Right lobe of liver (tissue), 6 donors: ENCODE results near the gene PCBD2. TPM values are rescaled to one million over a fixed set of nuclear protein-coding genes. Genes with fewer than 3 reads are reported as not detected.
A peak's percentile ranks its signal among the peaks of the same experiment; 100 is the strongest.

Source experiments
- ATAC-seq, 4 donors: fragments of 200-7000 bp; cut with Tn5 transposase; one replicate each; pipeline ENCODE4 v1.9.1; 2020; ENCODE audit warnings: mild to moderate bottlenecking in 4 of 4, moderate library complexity in 4 of 4
- DNase-seq, 3 donors: peaks; one replicate each; pipeline ENCODE4 v3.0.0-alpha.2; 2020
- H3K27ac ChIP-seq, 3 donors: fragments of 200-600 bp; one replicate each; pipeline ENCODE4 v1.8.0; 2022
- H3K27me3 ChIP-seq, 2 donors: fragments of 200-600 bp; one replicate each; pipeline ENCODE4 v1.8.0; 2022
- H3K36me3 ChIP-seq, 4 donors: fragments of 200-600 bp; sonication (generic) in 1 of 4; one replicate each; pipeline versions ENCODE4 v1.5.1 to v1.8.0; 2017 to 2022; ENCODE audit warnings: control low read depth in 1 of 4
- H3K4me1 ChIP-seq, 4 donors: fragments of 200-600 bp; sonication (generic) in 1 of 4; one replicate each; pipeline versions ENCODE4 v1.5.1 to v1.8.0; 2017 to 2022; ENCODE audit warnings: control low read depth in 1 of 4
- H3K4me3 ChIP-seq, 3 donors: fragments of 200-600 bp; one replicate each; pipeline ENCODE4 v1.8.0; 2022
- H3K9me3 ChIP-seq, 4 donors: fragments of 200-600 bp; sonication (generic) in 1 of 4; one replicate each; pipeline versions ENCODE4 v1.5.1 to v1.8.0; 2017 to 2022; ENCODE audit warnings: control low read depth in 1 of 4
- CTCF ChIP-seq, 4 donors: fragments of 200-600 bp in 3 of 4; fragments of 450-650 bp in 1 of 4; IDR thresholded peaks; one replicate each; pipeline versions ENCODE4 v1.5.1 to v1.8.0; 2016 to 2022; ENCODE audit warnings: antibody characterized with exemption in 4 of 4, mild to moderate bottlenecking in 2 of 4
- POLR2A ChIP-seq: fragments of 450-650 bp; IDR thresholded peaks from one replicate; pipeline ENCODE4 v1.6.1; 2017; ENCODE audit warnings: antibody characterized with exemption, mild to moderate bottlenecking
- WGBS: methylation state at CpG from one replicate; pipeline ENCODE4 v1.1.6; 2018; ENCODE audit warnings: low coverage, low lambda C conversion rate; ENCODE audit not compliant: insufficient coverage; ENCODE audit errors: missing lambda C conversion rate; 5-methylcytosine and 5-hydroxymethylcytosine counted together
- intact Hi-C, 2 donors: fragments of 100-400 bp; cut with DNase I; formaldehyde crosslinking; loops; one replicate each; pipeline versions ENCODE4 v1.11.2 to v1.14.1; 2022
- total RNA-seq, 6 experiments: library from RNA; depleted of rRNA in 2 of 6; stranded (reverse); fragments of >200 nt in 2 of 6; fragmentation: NEBNext Ultra II Directional in 3 of 6; extraction: Animal tissue kit (Norgen Biotek cat#: 25700) in 3 of 6; gene quantifications; one replicate each; pipeline versions ENCODE4 v1.1.0 to v1.2.4, GENCODE V29; 2016 to 2023
- donor health status: DM: no; HTN: yes; CAD: no.
- donor health status: DM: no; HTN: no; CAD: no.
- donor health status: DM: no; HTN: no; CAD: no.
- donor health status: DM: no; HTN: yes; CAD: no.
- donor health status: DM: no; HTN: yes; CAD: no.

Gene PCBD2
- total RNA-seq, 6 experiments from 2014 or later: 4.9 to 11.9 (median 10.8) TPM

DNA sequence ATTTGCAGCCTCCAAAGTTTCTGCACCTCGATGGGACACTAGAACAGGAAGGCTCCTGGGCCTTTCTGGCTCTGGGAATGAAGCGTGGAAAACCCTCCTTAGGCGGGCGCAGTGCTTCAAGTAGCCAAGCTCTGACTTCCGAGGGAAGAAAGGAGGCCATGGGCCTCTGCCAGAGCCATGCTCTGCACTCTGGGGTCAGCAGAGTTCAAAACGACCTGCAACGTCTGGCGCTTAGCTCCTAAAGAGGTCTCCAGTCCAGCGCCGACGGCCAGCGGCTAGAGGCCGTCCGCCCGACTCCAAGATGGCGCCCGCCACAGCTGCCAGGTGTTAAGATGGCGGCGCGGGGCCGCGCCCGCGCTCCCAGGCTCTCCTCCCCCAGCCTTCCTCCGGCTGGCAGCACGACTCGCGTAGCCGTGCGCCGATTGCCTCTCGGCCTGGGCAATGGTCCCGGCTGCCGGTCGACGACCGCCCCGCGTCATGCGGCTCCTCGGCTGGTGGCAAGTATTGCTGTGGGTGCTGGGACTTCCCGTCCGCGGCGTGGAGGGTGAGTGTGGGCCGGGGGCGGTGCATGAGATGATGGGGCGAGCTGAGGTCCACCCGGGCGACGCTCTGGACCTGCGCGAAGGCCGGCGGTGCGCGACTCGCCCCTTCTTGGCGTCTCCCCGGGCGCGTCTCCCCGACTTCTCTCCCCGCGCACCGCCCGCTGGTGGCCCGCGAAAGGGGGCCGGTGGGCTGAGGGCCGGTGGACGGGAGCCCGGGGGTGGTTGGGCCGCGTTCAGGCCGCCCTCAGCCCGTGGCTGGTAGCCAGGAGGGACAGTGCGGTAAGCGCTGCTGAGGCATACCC, 30.7 kb upstream of the PCBD2 start, which contains the start of gene TXNDC15:
Gene TXNDC15, plus strand, starts transcription at position 385 of the 844 bp plus-strand sequence. Its CDS starts 57 bp downstream, at position 442.
- ATAC-seq: peak; percentile 97 to 99 (median 98)
- Histone ChIP-seq H3K36me3 (no peaks in the 10 kb centered on the region), H3K9me3 (no peaks in the 10 kb centered on the region), H3K4me1 (peaks cover 0 to 8% (median 0%) of the 10 kb centered on the region in 4 donors), H3K27ac (peak within 1 kb of the TSS; percentile 72 to 89 (median 85)), H3K27me3 (no peaks in the 10 kb centered on the region), H3K4me3 (peak within 1 kb of the TSS; percentile 88 to 92 (median 91))
- intact Hi-C loops: no loop called here
- TF ChIP-seq POLR2A (peak; percentile 79), CTCF (IDR thresholded peaks at IDR 0.05) (no peak)
- peak; percentile 90 to 93 (median 90) for DNase-seq
- WGBS: 0% methylated on average over 1 of the region's 79 CpGs

DNA sequence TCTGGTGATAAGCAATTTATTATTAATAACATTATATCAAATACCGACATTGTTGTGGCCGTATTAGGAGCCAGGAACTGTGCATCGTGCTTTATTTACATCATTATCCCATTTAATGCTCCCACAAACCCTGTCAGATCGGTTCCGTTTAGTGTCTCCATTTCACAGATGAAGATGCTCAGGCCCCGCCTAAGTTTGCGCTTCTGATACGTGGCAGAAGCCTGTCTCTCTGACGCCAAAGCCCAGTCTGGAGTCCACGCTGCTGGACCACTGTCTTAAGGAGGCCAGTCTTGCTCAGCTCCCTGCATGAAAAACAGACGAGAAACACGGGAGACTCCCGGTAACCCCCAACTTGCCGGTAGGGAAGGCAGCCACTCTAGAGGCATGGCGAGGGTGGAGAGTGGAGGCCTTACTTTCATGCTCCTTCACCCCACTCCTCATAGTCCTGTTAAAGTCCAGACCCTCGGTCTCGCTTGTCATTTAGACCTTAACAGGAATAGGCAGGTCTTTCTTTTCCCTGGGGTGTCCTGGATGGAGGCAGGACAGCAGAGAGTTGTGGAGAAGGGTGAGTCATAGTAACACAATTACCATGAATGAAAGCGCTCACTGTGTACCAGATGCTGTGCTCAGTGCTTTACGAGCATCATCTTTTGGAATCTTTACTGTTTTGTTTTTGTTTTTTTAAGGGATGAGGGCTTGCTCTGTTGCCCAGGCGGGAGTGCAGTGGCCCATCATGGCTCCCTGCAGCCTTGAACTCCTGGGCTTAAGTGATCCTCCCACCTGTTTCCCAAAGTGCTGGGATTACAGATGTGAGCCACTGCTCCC, 29.9 kb upstream of the PCBD2 start:
- intact Hi-C loops: no loop called here
- peak; percentile 51 to 58 (median 55) for DNase-seq
- Histone ChIP-seq H3K9me3 (no peaks in the 10 kb centered on the region), H3K4me3 (peak overlapping the region; percentile 88 to 92 (median 91)), H3K27ac (peak overlapping the region; percentile 72 to 89 (median 85)), H3K4me1 (peaks cover 0 to 8% (median 0%) of the 10 kb centered on the region in 4 donors), H3K36me3 (no peaks in the 10 kb centered on the region), H3K27me3 (no peaks in the 10 kb centered on the region)
- peak; percentile 44 to 56 (median 50) for ATAC-seq
- WGBS: 17% methylated on average over 19 of the region's 20 CpGs
- TF ChIP-seq CTCF (IDR thresholded peaks at IDR 0.05): no peak
- TF ChIP-seq POLR2A: no peak

GRCh38 chr5:134877159-134877558, 27.8 kb upstream of the PCBD2 start:
- no peak for TF ChIP-seq POLR2A
- TF ChIP-seq CTCF (IDR thresholded peaks at IDR 0.05): no peak

DNA sequence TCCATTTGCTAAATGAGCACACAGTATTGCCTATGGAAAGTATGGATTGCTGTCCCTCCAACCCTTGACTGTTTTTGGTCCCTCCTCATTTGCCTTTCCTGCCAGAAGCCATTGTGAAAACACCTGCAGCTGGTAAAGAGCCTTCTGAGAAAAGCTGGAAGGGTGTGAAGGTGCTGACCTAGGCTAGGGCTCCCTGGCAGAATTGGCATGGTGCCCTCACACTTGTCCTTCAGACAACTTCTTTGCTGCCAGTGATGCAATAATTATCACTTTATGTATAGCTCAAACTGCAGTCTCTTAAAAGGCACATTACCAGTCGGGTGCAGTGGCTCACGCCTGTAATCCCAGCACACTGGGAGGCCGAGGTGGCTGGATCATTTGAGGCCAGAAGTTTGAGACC, 26.5 kb upstream of the PCBD2 start:
- H3K27me3 ChIP-seq: no peaks in the 10 kb centered on the region
- DNase-seq (no peak), ATAC-seq (no peak)
- H3K4me1 ChIP-seq: peaks cover 0 to 8% (median 0%) of the 10 kb centered on the region in 4 donors
- intact Hi-C loops: no loop called here
- 80% methylated on average over 1 of the region's 3 CpGs for WGBS
- H3K4me3 ChIP-seq: no peak overlapping the region
- TF ChIP-seq CTCF (IDR thresholded peaks at IDR 0.05) (no peak), POLR2A (no peak)
- no peaks in the 10 kb centered on the region for H3K36me3 ChIP-seq
- H3K27ac ChIP-seq: no peak overlapping the region
- H3K9me3 ChIP-seq: no peaks in the 10 kb centered on the region

More at GRCh38 chr5:134877159-134877558, 27.8 kb upstream of the PCBD2 start:
- intact Hi-C loops: no loop called here
- no peak for DNase-seq
- Histone ChIP-seq H3K4me1 (peaks cover 0 to 8% (median 0%) of the 10 kb centered on the region in 4 donors), H3K36me3 (no peaks in the 10 kb centered on the region), H3K9me3 (no peaks in the 10 kb centered on the region), H3K27me3 (no peaks in the 10 kb centered on the region), H3K4me3 (no peak overlapping the region), H3K27ac (no peak overlapping the region)
- no peak for ATAC-seq
